Activated B cell treated with CpG ODN at 0.5 μM for 24 hours (primary cell): ENCODE measurements around the gene VPS51. TPM values are rescaled to one million over a fixed set of nuclear protein-coding genes. Genes with fewer than 3 reads are reported as not detected.

Experiments used
- ATAC-seq: fragments of 200-7000 bp; cut with Tn5 transposase; one replicate; pipeline ENCODE4 v1.10.0; 2021; ENCODE audit warnings: low read depth, mild to moderate bottlenecking, moderate library complexity
- CTCF ChIA-PET: fragments of 350-600 bp; sonication (Branson Sonifier 250); formaldehyde crosslinking; loops from one replicate; lab custom pipeline; 2021; ENCODE audit warnings: antibody characterized with exemption; lab: Charles Lee
- POLR2A ChIA-PET: fragments of 350-600 bp; sonication (Branson Sonifier 250); formaldehyde crosslinking; loops from one replicate; lab custom pipeline; 2021; ENCODE audit warnings: antibody characterized with exemption; lab: Charles Lee
- DNase-seq: peaks from one replicate; pipeline ENCODE4 v3.0.0; 2022
- H3K27ac Mint-ChIP-seq: one replicate; pipeline ENCODE4 v1.8.0; 2020; ENCODE audit warnings: mixed read lengths
- H3K27me3 Mint-ChIP-seq: one replicate; pipeline ENCODE4 v1.8.0; 2021; ENCODE audit warnings: mixed read lengths
- H3K36me3 Mint-ChIP-seq: one replicate; pipeline ENCODE4 v1.8.0; 2021; ENCODE audit warnings: low read depth, mixed read lengths
- H3K4me1 Mint-ChIP-seq: one replicate; pipeline ENCODE4 v1.8.0; 2021; ENCODE audit warnings: mixed read lengths
- H3K4me3 Mint-ChIP-seq: one replicate; pipeline ENCODE4 v1.8.0; 2020; ENCODE audit warnings: mild to moderate bottlenecking, mixed read lengths
- H3K9me3 Mint-ChIP-seq: one replicate; pipeline ENCODE4 v1.8.0; 2020; ENCODE audit warnings: mixed read lengths
- CTCF ChIP-seq: fragments of 200-600 bp; IDR thresholded peaks from one replicate; pipeline ENCODE4 v1.8.0; 2022; ENCODE audit warnings: antibody characterized with exemption, mild to moderate bottlenecking
- intact Hi-C: fragments of 100-400 bp; cut with micrococcal nuclease; formaldehyde crosslinking; loops from one replicate; pipeline ENCODE4 v1.15.1; 2024
- total RNA-seq: library from RNA; stranded (reverse); gene quantifications from 2 replicates; pipeline ENCODE4 v1.2.3, GENCODE V29; 2022

The VPS51 gene
- total RNA-seq, 1 donor from 2014 or later, result 243 TPM

- POLR2A ChIA-PET, result interaction anchor here (0.6 to 2.2 kb wide), 5 partner anchors 9 to 58 kb away, joined by 3 to 7 read pairs (median 4); partner anchors contain the start of genes SYVN1 and VPS51
- Mint-ChIP-seq H3K9me3 (no peaks in the 10 kb centered on the region), H3K27ac (peak overlapping the region; percentile 94), H3K27me3 (no peaks in the 10 kb centered on the region), H3K36me3 (peaks cover 37% of the 10 kb centered on the region), H3K4me1 (peaks cover 30% of the 10 kb centered on the region), H3K4me3 (peak overlapping the region; percentile 93)
- ATAC-seq, result no peak
- intact Hi-C loops, result no loop called here
- no peak for TF ChIP-seq CTCF
- no peak for DNase-seq
- CTCF ChIA-PET, result interaction anchor here (0.6 to 1.7 kb wide), 2 partner anchors 69 to 892 kb away, joined by 3 read pairs; partner anchors contain the start of gene ARL2
These were observed 12.7 kb upstream of the VPS51 start for GRCh38 chr11:65083134-65083833.

- Mint-ChIP-seq H3K9me3 (no peaks in the 10 kb centered on the region), H3K27ac (peak within 1 kb of the TSS; percentile 94), H3K27me3 (no peaks in the 10 kb centered on the region), H3K4me3 (peak within 1 kb of the TSS; percentile 93), H3K36me3 (peaks cover 45% of the 10 kb centered on the region), H3K4me1 (peaks cover 25% of the 10 kb centered on the region)
- DNase-seq (peak; percentile 97), ATAC-seq (peak; percentile 92)
- CTCF ChIA-PET, result interaction anchor here (0.6 to 1.7 kb wide), 2 partner anchors 70 to 893 kb away, joined by 3 read pairs; partner anchors contain the start of gene ARL2
- intact Hi-C loops, result loop anchor here (1.0 to 2.0 kb wide), 8 partner anchors 12 to 167 kb away; partner anchors contain the start of genes ARL2, ATG2A, FAU and MRPL49
- TF ChIP-seq CTCF, result no peak
- POLR2A ChIA-PET, result interaction anchor here (0.6 to 2.2 kb wide), 4 partner anchors 8 to 50 kb away, joined by 3 to 7 read pairs (median 5); partner anchors contain the start of genes SYVN1 and VPS51
These were observed 12.0 kb upstream of the VPS51 start, which contains the start of the genes CDCA5 and ZFPL1 for GRCh38 chr11:65083834-65084597. Gene CDCA5, minus strand, starts transcription at chr11:65084040. Its CDS starts 62 bp downstream, at chr11:65083978. Gene ZFPL1, plus strand, starts transcription at chr11:65084222. Its CDS starts 477 bp downstream, at chr11:65084699.

GRCh38 chr11:65084598-65085375, 11.2 kb upstream of the VPS51 start:
- H3K27ac Mint-ChIP-seq, result peak overlapping the region; percentile 94
- H3K4me3 Mint-ChIP-seq, result peak overlapping the region; percentile 93
- ChIA-PET POLR2A (interaction anchor here (0.9 kb wide), 1 partner anchor 51 kb away, joined by 3 read pairs; no protein-coding TSS in a partner anchor), CTCF (interaction anchor here (1.4 to 1.7 kb wide), 2 partner anchors 37 to 71 kb away, joined by 3 to 5 read pairs; partner anchors contain the start of genes ARL2, FAU and MRPL49)
- intact Hi-C loops, result loop anchor here (1.0 to 2.0 kb wide), 8 partner anchors 12 to 168 kb away; partner anchors contain the start of genes ARL2, ATG2A, FAU and MRPL49
- H3K9me3 Mint-ChIP-seq, result no peaks in the 10 kb centered on the region
- H3K36me3 Mint-ChIP-seq, result peaks cover 52% of the 10 kb centered on the region
- no peak for TF ChIP-seq CTCF
- ATAC-seq (no peak), DNase-seq (no peak)
- H3K4me1 Mint-ChIP-seq, result peaks cover 25% of the 10 kb centered on the region
- no peaks in the 10 kb centered on the region for H3K27me3 Mint-ChIP-seq

GRCh38 chr11:65085446-65085845, 10.6 kb upstream of the VPS51 start:
- Mint-ChIP-seq H3K27me3 (no peaks in the 10 kb centered on the region), H3K36me3 (peaks cover 52% of the 10 kb centered on the region), H3K9me3 (no peaks in the 10 kb centered on the region), H3K4me3 (peak overlapping the region; percentile 93), H3K4me1 (peaks cover 25% of the 10 kb centered on the region), H3K27ac (peak overlapping the region; percentile 94)
- intact Hi-C loops, result loop anchor here (2.0 kb wide), 1 partner anchor 169 kb away; the partner anchor contains the start of gene ATG2A
- CTCF ChIA-PET, result interaction anchor here (1.4 kb wide), 1 partner anchor 36 kb away, joined by 5 read pairs; the partner anchor contains the start of genes FAU and MRPL49
- no peak for DNase-seq
- POLR2A ChIA-PET, result interaction anchor here (0.9 kb wide), 1 partner anchor 50 kb away, joined by 3 read pairs; no protein-coding TSS in a partner anchor
- TF ChIP-seq CTCF, result no peak
- no peak for ATAC-seq
